GM10248 (cell line): ENCODE results near the gene MAP1B.
"Not testable (repeated sequence)": the region's sequence is repeated elsewhere in the genome, so short reads cannot be mapped to it uniquely, and the experiment has no call there.

Experiments
- CTCF ChIA-PET: fragments of 300-600 bp; sonication (Branson Sonifier 250); formaldehyde crosslinking; extraction: SDS; loops from one replicate; lab custom pipeline; 2021; ENCODE audit warnings: antibody characterized with exemption; lab: Yijun Ruan, JAX
- POLR2A ChIA-PET: fragments of 350-650 bp; sonication (Branson Sonifier 250); formaldehyde crosslinking; extraction: SDS; loops from one replicate; lab custom pipeline; 2020; ENCODE audit warnings: antibody characterized with exemption; lab: Yijun Ruan, JAX
- DNase-seq: peaks from one replicate; pipeline ENCODE4 v3.0.0; 2012; ENCODE audit errors: extremely low spot score
- CTCF ChIP-seq: IDR thresholded peaks from 2 replicates; pipeline ENCODE4 v1.5.1; 2012; ENCODE audit warnings: mild to moderate bottlenecking, low read depth; ENCODE audit errors: extremely low read depth, missing control alignments, control extremely low read depth

The MAP1B gene

GRCh38 chr5:72077390-72077789 is 29.9 kb upstream of the MAP1B start:
- POLR2A ChIA-PET: no interaction called here

GRCh38 chr5:72079288-72079687 is 28.0 kb upstream of the MAP1B start:
- ChIA-PET CTCF (no interaction called here), POLR2A (no interaction called here)
- no peak for DNase-seq
- no peak for TF ChIP-seq CTCF

More at GRCh38 chr5:72077390-72077789, 29.9 kb upstream of the MAP1B start:
- TF ChIP-seq CTCF: no peak
- DNase-seq: no peak
- CTCF ChIA-PET: no interaction called here

- ChIA-PET CTCF (no interaction called here), POLR2A (no interaction called here)
- no peak for TF ChIP-seq CTCF
- DNase-seq: no peak
Observed at GRCh38 chr5:72082048-72082447, 25.2 kb upstream of the MAP1B start.

GRCh38 chr5:72084876-72085275 is 22.4 kb upstream of the MAP1B start:
- POLR2A ChIA-PET: no interaction called here
- DNase-seq: no peak
- no peak for TF ChIP-seq CTCF
- CTCF ChIA-PET: interaction anchor here (1.1 kb wide), 1 partner anchor 26 kb away, joined by 3 read pairs; no protein-coding TSS in a partner anchor

- no peak for TF ChIP-seq CTCF
- DNase-seq: no peak
- ChIA-PET CTCF (no interaction called here), POLR2A (no interaction called here)
Observed at GRCh38 chr5:72085319-72085718, 22.0 kb upstream of the MAP1B start.

GRCh38 chr5:72089713-72090112 is 17.6 kb upstream of the MAP1B start:
- CTCF ChIA-PET, POLR2A ChIA-PET: not testable (repeated sequence)

GRCh38 chr5:72092074-72092473 is 15.2 kb upstream of the MAP1B start:
- CTCF ChIA-PET: interaction anchor here (1.7 kb wide), 1 partner anchor 11 kb away, joined by 4 read pairs; no protein-coding TSS in a partner anchor
- TF ChIP-seq CTCF: no peak
- POLR2A ChIA-PET: no interaction called here
- DNase-seq: no peak

More at GRCh38 chr5:72089713-72090112, 17.6 kb upstream of the MAP1B start:
- DNase-seq: not testable (repeated sequence)
